GM21390 (cell line): ENCODE data around the gene UPF2.

ENCODE experiments used
- ATAC-seq: cut with Tn5 transposase; IDR thresholded peaks from one replicate; pipeline ENCODE4 v1.9.1; 2021; ENCODE audit not compliant: unreplicated experiment

UPF2 gene

GRCh38 chr10:11962176-11962575, 80.4 kb downstream of the UPF2 start:
- ATAC-seq = no peak

- ATAC-seq = no peak
Observed at GRCh38 chr10:11961771-11962170, 80.8 kb downstream of the UPF2 start.

- no peak for ATAC-seq
Observed at GRCh38 chr10:11959966-11960365, 82.6 kb downstream of the UPF2 start.

- no peak for ATAC-seq
Observed at GRCh38 chr10:11958956-11959355, 83.7 kb downstream of the UPF2 start.

- no peak for ATAC-seq
Observed at GRCh38 chr10:11951695-11952094, 90.9 kb downstream of the UPF2 start.

GRCh38 chr10:11950325-11951018, 92.1 kb downstream of the UPF2 start:
- ATAC-seq = no peak

- no peak for ATAC-seq
Observed at GRCh38 chr10:11949152-11949551, 93.5 kb downstream of the UPF2 start.

GRCh38 chr10:11946652-11947051, 96.0 kb downstream of the UPF2 start:
- no peak for ATAC-seq

GRCh38 chr10:11936389-11937152, 106.0 kb downstream of the UPF2 start:
- no peak for ATAC-seq

- ATAC-seq = no peak
Observed at GRCh38 chr10:11934262-11934661, 108.3 kb downstream of the UPF2 start.

- no peak for ATAC-seq
Observed at GRCh38 chr10:11933577-11934223, 108.9 kb downstream of the UPF2 start.

- no peak for ATAC-seq
Observed at GRCh38 chr10:11931038-11931437, 111.6 kb downstream of the UPF2 start.

GRCh38 chr10:11930312-11930978, 112.2 kb downstream of the UPF2 start:
- ATAC-seq = no peak

GRCh38 chr10:11927746-11928145, 114.9 kb downstream of the UPF2 start:
- ATAC-seq = no peak

GRCh38 chr10:11921800-11922392, 120.7 kb downstream of the UPF2 start:
- no peak for ATAC-seq

GRCh38 chr10:11919271-11919670, 123.3 kb downstream of the UPF2 start:
- ATAC-seq = no peak

- no peak for ATAC-seq
Observed at GRCh38 chr10:11918384-11918783, 124.2 kb downstream of the UPF2 start.

- ATAC-seq = no peak
Observed at GRCh38 chr10:11913079-11913641, 129.4 kb downstream of the UPF2 start.

- ATAC-seq = no peak
Observed at GRCh38 chr10:11910102-11910501, 132.5 kb downstream of the UPF2 start.

GRCh38 chr10:11909618-11910017, 133.0 kb downstream of the UPF2 start:
- ATAC-seq = no peak

GRCh38 chr10:11908991-11909390, 133.6 kb downstream of the UPF2 start:
- no peak for ATAC-seq
